CD8-positive, alpha-beta memory T cell (primary cell): ENCODE measurements around the gene OXCT1. TPM values are rescaled to one million over a fixed set of nuclear protein-coding genes. Genes with fewer than 3 reads are reported as not detected.

ENCODE experiments used
- CTCF ChIA-PET: fragments of 350-600 bp; sonication (Branson Sonifier 250); formaldehyde crosslinking; loops from one replicate; lab custom pipeline; 2021; ENCODE audit warnings: antibody characterized with exemption; lab: Charles Lee
- POLR2A ChIA-PET: fragments of 350-600 bp; sonication (Branson Sonifier 250); formaldehyde crosslinking; loops from one replicate; lab custom pipeline; 2021; ENCODE audit warnings: antibody characterized with exemption; lab: Charles Lee
- DNase-seq, 5 donors: peaks; one replicate each; pipeline versions ENCODE4 v3.0.0 to v3.0.0-alpha.2; 2020 to 2022; ENCODE audit warnings: mixed read lengths in 1 of 5
- H3K27ac ChIP-seq: one replicate; pipeline ENCODE4 v1.7.0; 2013; ENCODE audit warnings: low read depth, mild to moderate bottlenecking, low read length, moderate library complexity
- H3K27me3 ChIP-seq: 2 replicates; pipeline ENCODE4 v1.7.0; 2013; ENCODE audit warnings: low read length, mild to moderate bottlenecking; ENCODE audit not compliant: insufficient read depth, poor library complexity, severe bottlenecking
- H3K36me3 ChIP-seq: 2 replicates; pipeline ENCODE4 v1.7.0; 2013; ENCODE audit warnings: mild to moderate bottlenecking, low read length, moderate library complexity; ENCODE audit not compliant: insufficient read depth
- H3K4me1 ChIP-seq: 2 replicates; pipeline ENCODE4 v1.7.0; 2013; ENCODE audit warnings: mild to moderate bottlenecking, low read length, moderate library complexity; ENCODE audit not compliant: insufficient read depth
- H3K4me3 ChIP-seq: 2 replicates; pipeline ENCODE4 v1.7.0; 2013; ENCODE audit warnings: mild to moderate bottlenecking, low read length
- H3K9me3 ChIP-seq: 2 replicates; pipeline ENCODE4 v1.7.0; 2013; ENCODE audit warnings: mild to moderate bottlenecking, low read length
- H3K27ac Mint-ChIP-seq, 8 donors: one replicate each; pipeline ENCODE4 v1.8.0; 2020 to 2021; ENCODE audit warnings: mixed read lengths in 8 of 8, mild to moderate bottlenecking in 6 of 8, inconsistent platforms in 3 of 8, moderate library complexity in 3 of 8
- H3K27me3 Mint-ChIP-seq, 2 donors: one replicate each; pipeline ENCODE4 v1.8.0; 2020 to 2021; ENCODE audit warnings: mixed read lengths in 2 of 2, mild to moderate bottlenecking in 1 of 2, moderate library complexity in 1 of 2
- H3K36me3 Mint-ChIP-seq, 3 donors: one replicate each; pipeline ENCODE4 v1.8.0; 2020 to 2021; ENCODE audit warnings: mixed read lengths in 3 of 3, inconsistent platforms in 1 of 3, mild to moderate bottlenecking in 1 of 3
- H3K4me1 Mint-ChIP-seq, 3 donors: one replicate each; pipeline ENCODE4 v1.8.0; 2020 to 2021; ENCODE audit warnings: mixed read lengths in 3 of 3, inconsistent platforms in 1 of 3, mild to moderate bottlenecking in 1 of 3
- H3K4me3 Mint-ChIP-seq, 7 donors: one replicate each; pipeline ENCODE4 v1.8.0; 2020 to 2021; ENCODE audit warnings: mixed read lengths in 7 of 7, mild to moderate bottlenecking in 6 of 7, moderate library complexity in 4 of 7, inconsistent platforms in 2 of 7
- H3K9me3 Mint-ChIP-seq, 5 donors: one replicate each; pipeline ENCODE4 v1.8.0; 2020 to 2022; ENCODE audit warnings: mixed read lengths in 5 of 5, mild to moderate bottlenecking in 3 of 5, moderate library complexity in 2 of 5, inconsistent platforms in 1 of 5
- polyA plus RNA-seq: library from polyadenylated mRNA; unstranded; fragments of 300-500 nt; fragmentation: Illumina TruSeq; gene quantifications from one replicate; pipeline ENCODE4 v1.2.3, GENCODE V29; 2021
- total RNA-seq, 2 experiments: library from RNA; stranded (reverse); gene quantifications; one replicate each; pipeline ENCODE4 v1.2.3, GENCODE V29; 2021

OXCT1 gene
- total RNA-seq (100 to 1,000 TPM; 111 to 117 TPM), polyA plus RNA-seq (25.6 TPM)

DNA sequence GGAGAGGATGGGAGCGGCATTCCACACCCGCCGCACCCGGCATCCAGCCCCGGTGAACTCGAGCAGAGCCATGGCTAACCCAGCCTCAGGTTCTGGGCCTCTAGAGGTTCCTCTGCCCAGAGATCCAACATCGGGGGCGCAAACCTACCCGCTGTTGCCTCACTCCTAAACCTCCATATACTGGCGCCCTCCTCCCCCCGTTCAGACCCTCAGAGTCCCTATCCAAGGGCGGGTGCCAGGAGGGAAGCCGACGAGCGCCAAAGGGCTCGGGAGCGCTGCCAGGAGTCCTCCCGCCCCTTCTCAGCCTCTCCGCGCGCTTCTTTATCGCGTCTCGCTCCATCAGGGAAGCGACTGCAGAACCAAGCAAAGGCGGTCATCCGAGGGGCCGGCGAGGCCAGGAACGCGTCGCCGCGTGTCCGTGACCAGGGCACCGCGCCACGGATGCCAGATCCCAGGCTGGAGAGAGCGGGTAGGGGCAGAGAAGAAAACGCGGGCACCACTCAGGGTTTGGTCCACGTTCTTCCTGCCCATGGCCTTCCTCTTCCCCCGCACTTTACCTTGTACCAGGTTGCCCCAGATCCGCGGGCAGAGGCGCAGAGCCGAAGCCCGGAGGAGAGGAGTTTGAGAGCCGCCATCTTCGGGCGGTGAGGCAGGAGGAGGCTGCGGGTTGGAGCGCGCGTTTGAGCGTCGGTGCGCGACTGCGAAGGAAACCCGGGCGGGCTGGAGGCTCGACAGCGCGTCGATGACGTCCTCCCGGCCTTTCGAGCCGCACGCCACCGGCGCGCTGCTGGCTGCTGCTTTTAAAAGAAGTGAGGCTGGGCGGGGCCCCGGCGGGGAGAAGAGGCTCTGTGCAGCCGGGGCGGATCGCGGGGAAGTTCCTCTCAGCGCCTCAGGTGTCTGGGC lies at the start of gene OXCT1:
TSS of gene OXCT1 (minus strand) at position 702 of the 903 bp plus-strand sequence. CDS start at position 635, 67 bp downstream.
- peak within 1 kb of the TSS; percentile 89 to 99 (median 98) for H3K27ac Mint-ChIP-seq
- Histone ChIP-seq H3K36me3 (no peaks in the 10 kb centered on the region), H3K9me3 (no peaks in the 10 kb centered on the region), H3K4me1 (peaks cover 33% of the 10 kb centered on the region), H3K27me3 (no peaks in the 10 kb centered on the region), H3K4me3 (peak within 1 kb of the TSS; percentile 77), H3K27ac (peak within 1 kb of the TSS; percentile 90)
- no peaks in the 10 kb centered on the region for H3K9me3 Mint-ChIP-seq
- peaks cover 0 to 10% (median 2%) of the 10 kb centered on the region in 3 donors for H3K36me3 Mint-ChIP-seq
- peaks cover 44 to 65% (median 55%) of the 10 kb centered on the region in 3 donors for H3K4me1 Mint-ChIP-seq
- peak; percentile 88 to 97 (median 93) for DNase-seq
- H3K4me3 Mint-ChIP-seq: peak within 1 kb of the TSS; percentile 89 to 95 (median 91)
- CTCF ChIA-PET: interaction anchor here (1.0 to 1.6 kb wide), 5 partner anchors 14 to 187 kb away, joined by 3 to 7 read pairs (median 3); partner anchors contain the start of gene RIMOC1
- POLR2A ChIA-PET: interaction anchor here (0.7 to 3.3 kb wide), 5 partner anchors 15 to 1655 kb away, joined by 3 to 30 read pairs (median 3); partner anchors contain the start of genes FBXO4 and RIMOC1
- H3K27me3 Mint-ChIP-seq: no peaks in the 10 kb centered on the region

DNA sequence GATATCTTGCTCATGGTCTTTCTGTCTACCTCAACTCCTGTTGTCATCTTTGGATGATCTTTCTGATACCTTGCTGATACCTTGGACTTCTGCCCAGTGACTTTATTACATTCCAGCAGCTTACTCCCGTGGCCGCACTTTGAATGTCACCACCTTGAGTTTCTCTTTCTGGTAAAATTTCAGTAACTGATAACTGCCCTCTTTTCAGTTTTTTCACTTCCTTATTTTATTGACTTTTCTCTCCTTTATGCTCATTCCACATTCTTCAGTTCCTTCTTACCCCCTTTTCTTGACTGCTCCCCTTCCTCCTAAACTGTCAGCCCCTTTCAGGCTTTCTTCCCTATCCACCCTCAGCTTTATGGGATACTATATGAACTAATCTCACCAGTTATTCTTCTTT lies 47.9 kb upstream of the OXCT1 start:
- H3K4me3 Mint-ChIP-seq: no peak overlapping the region
- Histone ChIP-seq H3K4me1 (no peaks in the 10 kb centered on the region), H3K27me3 (no peaks in the 10 kb centered on the region), H3K27ac (no peak overlapping the region), H3K36me3 (peaks cover 18% of the 10 kb centered on the region), H3K9me3 (no peaks in the 10 kb centered on the region), H3K4me3 (no peak overlapping the region)
- peak overlapping the region in 6 of 8 donors; percentile 8 to 95 (median 46) for H3K27ac Mint-ChIP-seq
- peaks cover 6 to 77% (median 28%) of the 10 kb centered on the region in 3 donors for H3K36me3 Mint-ChIP-seq
- H3K4me1 Mint-ChIP-seq: peaks cover 0 to 2% (median 0%) of the 10 kb centered on the region in 3 donors
- H3K9me3 Mint-ChIP-seq: no peaks in the 10 kb centered on the region
- no peaks in the 10 kb centered on the region for H3K27me3 Mint-ChIP-seq
- ChIA-PET POLR2A (no interaction called here), CTCF (no interaction called here)
- DNase-seq: no peak

DNA sequence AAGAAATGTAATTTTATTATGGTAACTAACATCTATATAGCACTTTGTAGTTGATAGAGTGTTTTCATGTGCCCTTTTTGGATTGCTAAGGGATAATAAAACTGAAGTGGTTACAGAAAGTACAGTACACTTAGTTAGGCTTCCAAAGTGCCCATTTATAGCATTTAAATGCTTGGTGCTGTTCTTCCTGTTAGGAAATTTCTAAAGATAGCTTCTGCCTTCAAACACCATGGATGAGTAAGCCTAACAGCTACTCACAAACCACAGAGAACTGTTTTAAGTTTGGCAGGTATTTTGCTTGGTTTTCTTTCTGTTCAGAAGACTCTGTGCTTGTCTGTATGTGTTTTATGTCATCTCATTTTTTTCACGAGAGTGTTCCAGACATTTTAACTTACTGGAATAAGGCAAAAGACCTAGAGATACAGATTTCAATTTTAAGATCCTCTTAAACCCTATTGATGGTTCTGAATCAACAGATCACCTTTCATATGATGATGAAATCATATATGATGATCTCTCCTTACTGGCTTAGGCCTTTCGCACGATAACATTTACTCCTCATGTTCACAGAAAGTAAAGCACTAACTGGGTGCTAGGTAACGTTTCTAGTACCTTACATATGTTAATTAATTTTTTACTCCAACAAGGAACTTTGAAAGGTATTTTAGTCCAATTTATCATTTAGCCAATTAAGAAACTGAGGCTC lies 38.3 kb upstream of the OXCT1 start:
- Histone ChIP-seq H3K27ac (no peak overlapping the region), H3K4me3 (no peak overlapping the region), H3K27me3 (no peaks in the 10 kb centered on the region), H3K9me3 (no peaks in the 10 kb centered on the region), H3K4me1 (peaks cover 23% of the 10 kb centered on the region), H3K36me3 (peaks cover 44% of the 10 kb centered on the region)
- CTCF ChIA-PET: no interaction called here
- H3K4me3 Mint-ChIP-seq: peak overlapping the region in 1 of 7 donors; percentile 58
- peak overlapping the region in 3 of 8 donors; percentile 15 to 54 (median 51) for H3K27ac Mint-ChIP-seq
- peaks cover 0 to 3% (median 0%) of the 10 kb centered on the region in 5 donors for H3K9me3 Mint-ChIP-seq
- DNase-seq: no peak
- POLR2A ChIA-PET: no interaction called here
- H3K4me1 Mint-ChIP-seq: peaks cover 34 to 56% (median 49%) of the 10 kb centered on the region in 3 donors
- peaks cover 0 to 4% of the 10 kb centered on the region in 2 donors for H3K27me3 Mint-ChIP-seq
- H3K36me3 Mint-ChIP-seq: peaks cover 8 to 74% (median 33%) of the 10 kb centered on the region in 3 donors

DNA sequence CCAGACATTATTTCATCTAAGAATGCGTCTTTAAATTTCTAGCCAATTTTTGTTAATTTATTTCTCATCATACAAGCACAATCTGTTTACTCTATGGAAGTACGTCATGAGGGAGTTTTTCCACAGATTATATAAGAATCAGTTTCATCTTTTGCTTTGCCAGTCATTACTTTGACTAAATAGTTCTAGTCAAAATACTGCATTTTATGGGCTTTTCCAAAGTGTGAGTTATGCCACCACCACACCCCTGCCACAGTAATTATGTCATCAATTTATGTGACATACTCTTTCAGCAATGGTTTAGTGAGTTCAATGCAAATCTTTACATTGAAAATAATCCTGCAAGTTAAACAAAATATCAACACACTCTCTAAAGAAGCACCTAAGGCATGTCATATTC lies 35.9 kb upstream of the OXCT1 start:
- H3K27ac Mint-ChIP-seq: peak overlapping the region in 7 of 8 donors; percentile 3 to 64 (median 55)
- H3K36me3 Mint-ChIP-seq: peaks cover 8 to 52% (median 24%) of the 10 kb centered on the region in 3 donors
- H3K27me3 Mint-ChIP-seq: peaks cover 0 to 4% of the 10 kb centered on the region in 2 donors
- peak overlapping the region in 1 of 7 donors; percentile 47 for H3K4me3 Mint-ChIP-seq
- Histone ChIP-seq H3K4me1 (peaks cover 27% of the 10 kb centered on the region), H3K4me3 (no peak overlapping the region), H3K27me3 (no peaks in the 10 kb centered on the region), H3K9me3 (no peaks in the 10 kb centered on the region), H3K36me3 (peaks cover 27% of the 10 kb centered on the region), H3K27ac (no peak overlapping the region)
- ChIA-PET POLR2A (interaction anchor here (0.9 kb wide), 1 partner anchor 1215 kb away, joined by 3 read pairs; no protein-coding TSS in a partner anchor), CTCF (no interaction called here)
- no peak for DNase-seq
- H3K4me1 Mint-ChIP-seq: peaks cover 37 to 64% (median 52%) of the 10 kb centered on the region in 3 donors
- peaks cover 0 to 3% (median 0%) of the 10 kb centered on the region in 5 donors for H3K9me3 Mint-ChIP-seq

DNA sequence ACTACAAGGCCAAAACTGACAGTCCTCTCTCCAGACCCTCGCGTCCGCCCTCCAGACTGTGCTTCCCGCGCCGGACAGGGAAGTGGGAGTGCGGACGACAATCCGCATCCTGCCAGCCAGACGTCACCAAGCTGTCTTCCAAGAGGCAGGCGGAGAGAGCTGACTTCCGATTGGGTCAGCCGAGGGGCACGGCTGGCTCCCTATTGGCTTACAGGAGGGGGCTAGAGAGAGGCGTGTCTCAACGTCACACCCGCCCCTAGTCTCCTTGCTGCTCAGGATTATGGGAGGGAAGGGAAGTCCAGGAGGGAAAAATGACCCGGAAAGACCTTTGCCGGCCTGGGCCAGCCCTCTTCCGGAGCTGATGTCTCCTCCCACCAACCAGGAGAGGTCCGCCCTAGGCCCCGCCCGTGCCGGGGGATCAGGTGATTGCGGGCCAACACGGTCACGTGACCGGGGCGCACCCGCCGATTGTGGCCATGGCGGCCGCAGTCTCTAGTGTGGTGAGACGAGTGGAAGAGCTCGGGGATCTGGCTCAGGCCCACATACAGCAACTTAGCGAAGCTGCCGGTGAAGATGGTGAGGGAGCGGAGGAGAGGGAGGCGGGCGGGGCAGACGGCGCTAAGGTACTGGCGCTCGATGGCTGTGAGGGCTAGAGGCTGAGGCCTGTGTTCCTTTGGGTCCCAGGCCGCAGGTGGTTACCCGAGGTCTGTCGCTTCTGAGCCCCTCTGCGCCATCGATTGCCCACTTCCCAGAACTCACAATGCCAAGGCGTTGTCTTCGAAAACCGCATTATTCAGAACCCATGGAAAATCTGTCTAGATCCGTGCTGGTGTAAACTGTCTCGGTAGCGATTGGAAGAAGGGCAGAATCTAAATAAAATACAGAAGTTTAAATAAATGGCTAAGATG lies 33.9 kb upstream of the OXCT1 start, which contains the start of gene RIMOC1:
TSS of gene RIMOC1 (plus strand) at position 453 of the 908 bp plus-strand sequence. CDS start at position 477, 24 bp downstream.
- peaks cover 8 to 36% (median 16%) of the 10 kb centered on the region in 3 donors for H3K36me3 Mint-ChIP-seq
- Histone ChIP-seq H3K27ac (peak within 1 kb of the TSS; percentile 83), H3K4me1 (peaks cover 27% of the 10 kb centered on the region), H3K27me3 (no peaks in the 10 kb centered on the region), H3K36me3 (peaks cover 13% of the 10 kb centered on the region), H3K4me3 (peak within 1 kb of the TSS; percentile 91), H3K9me3 (no peaks in the 10 kb centered on the region)
- H3K9me3 Mint-ChIP-seq: peaks cover 0 to 3% (median 0%) of the 10 kb centered on the region in 5 donors
- DNase-seq: peak; percentile 95 to 99 (median 98)
- H3K4me1 Mint-ChIP-seq: peaks cover 36 to 54% (median 49%) of the 10 kb centered on the region in 3 donors
- ChIA-PET CTCF (interaction anchor here (0.8 to 1.7 kb wide), 10 partner anchors 9 to 1580 kb away, joined by 3 to 7 read pairs (median 4); partner anchors contain the start of genes FBXO4, OXCT1 and TMEM267), POLR2A (interaction anchor here (0.5 to 2.6 kb wide), 18 partner anchors 9 to 1699 kb away, joined by 3 to 46 read pairs (median 3); partner anchors contain the start of genes FBXO4, NNT, OXCT1 and PRKAA1)
- peaks cover 0 to 4% of the 10 kb centered on the region in 2 donors for H3K27me3 Mint-ChIP-seq
- peak within 1 kb of the TSS; percentile 95 to 99 (median 97) for H3K4me3 Mint-ChIP-seq
- peak within 1 kb of the TSS; percentile 97 to 99 (median 98) for H3K27ac Mint-ChIP-seq

DNA sequence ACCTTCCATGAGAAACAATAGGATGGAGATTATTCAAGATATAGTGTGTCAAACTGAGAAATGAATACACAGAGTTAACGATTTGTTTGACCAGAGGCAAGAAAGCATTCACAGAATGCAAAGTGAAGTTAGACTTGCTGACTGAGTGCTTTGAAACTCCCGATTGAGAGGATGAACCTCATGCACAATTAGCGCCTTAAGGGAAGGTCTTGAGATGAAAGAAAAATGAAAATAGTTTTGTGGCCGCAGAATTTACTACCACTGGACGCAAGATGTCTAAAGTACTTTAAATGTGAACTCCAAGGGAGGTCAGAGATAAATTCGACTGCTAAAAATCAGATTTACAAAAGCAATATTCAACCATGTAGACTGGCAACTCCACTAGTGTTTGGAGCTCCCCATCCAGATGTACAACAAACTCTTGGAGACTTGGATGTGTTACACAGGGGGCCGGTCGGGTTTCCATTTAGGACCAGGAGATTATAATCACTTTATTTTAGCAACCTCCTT lies 33.2 kb upstream of the OXCT1 start:
- H3K27me3 ChIP-seq: no peaks in the 10 kb centered on the region
- H3K27ac ChIP-seq: peak overlapping the region; percentile 83
- H3K4me1 ChIP-seq: peaks cover 27% of the 10 kb centered on the region
- POLR2A ChIA-PET: interaction anchor here (0.8 to 2.6 kb wide), 13 partner anchors 9 to 1700 kb away, joined by 3 to 46 read pairs (median 3); partner anchors contain the start of genes FBXO4, NNT, OXCT1 and PRKAA1
- Mint-ChIP-seq H3K27me3 (peaks cover 0 to 4% of the 10 kb centered on the region in 2 donors), H3K27ac (peak overlapping the region; percentile 97 to 99 (median 98)), H3K36me3 (peaks cover 8 to 29% (median 14%) of the 10 kb centered on the region in 3 donors), H3K4me3 (peak overlapping the region; percentile 95 to 99 (median 97)), H3K4me1 (peaks cover 34 to 49% (median 44%) of the 10 kb centered on the region in 3 donors), H3K9me3 (peaks cover 0 to 3% (median 0%) of the 10 kb centered on the region in 5 donors)
- H3K4me3 ChIP-seq: peak overlapping the region; percentile 91
- H3K9me3 ChIP-seq: no peaks in the 10 kb centered on the region
- no peak for DNase-seq
- H3K36me3 ChIP-seq: peaks cover 6% of the 10 kb centered on the region
- CTCF ChIA-PET: interaction anchor here (0.8 to 1.7 kb wide), 8 partner anchors 10 to 1581 kb away, joined by 3 to 7 read pairs (median 4); partner anchors contain the start of genes FBXO4, OXCT1 and TMEM267
